HFFc6 (cell line): Measurements from ENCODE around the gene B4GAT1. TPM values are rescaled to one million over a fixed set of nuclear protein-coding genes. Genes with fewer than 3 reads are reported as not detected.

Source experiments
- DNase-seq: peaks from one replicate; pipeline ENCODE4 v3.0.0-alpha.2; 2018
- H3K27ac Mint-ChIP-seq: 2 replicates; pipeline ENCODE4 v1.8.0; 2020; ENCODE audit warnings: mild to moderate bottlenecking, mixed read lengths
- H3K27me3 Mint-ChIP-seq: 2 replicates; pipeline ENCODE4 v1.8.0; 2021; ENCODE audit warnings: mild to moderate bottlenecking, moderate library complexity, mixed read lengths; ENCODE audit not compliant: insufficient read depth
- H3K36me3 Mint-ChIP-seq: 2 replicates; pipeline ENCODE4 v1.8.0; 2021; ENCODE audit warnings: low read depth, mixed read lengths
- H3K4me1 Mint-ChIP-seq: 2 replicates; pipeline ENCODE4 v1.8.0; 2020; ENCODE audit warnings: low read depth, mixed read lengths
- H3K4me3 Mint-ChIP-seq: 2 replicates; pipeline ENCODE4 v1.8.0; 2020; ENCODE audit warnings: mild to moderate bottlenecking, moderate library complexity, mixed read lengths
- H3K9me3 Mint-ChIP-seq: 2 replicates; pipeline ENCODE4 v1.8.0; 2020; ENCODE audit warnings: mild to moderate bottlenecking, mixed read lengths
- CTCF ChIP-seq: fragments of 200-600 bp; sonication (generic); IDR thresholded peaks from 2 replicates; pipeline ENCODE4 v1.5.0; 2021; ENCODE audit warnings: antibody characterized with exemption, mild to moderate bottlenecking
- total RNA-seq, 6 experiments: library from RNA; stranded (reverse); fragmentation: NEBNext Ultra II Directional; extraction: Animal tissue kit (Norgen Biotek cat#: 25700); gene quantifications; 2 replicates in 1 of 6; 3 replicates in 5 of 6; pipeline ENCODE4 v1.2.3, GENCODE V29; 2021

B4GAT1 gene
- total RNA-seq, 6 experiments from 2014 or later, result 21.5 to 26.4 (median 24.3) TPM

- Mint-ChIP-seq H3K9me3 (no peaks in the 10 kb centered on the region), H3K36me3 (peaks cover 27% of the 10 kb centered on the region), H3K4me3 (no peak overlapping the region; the same call in 1 of the 2 replicates), H3K27ac (peak overlapping the region; percentile 95; the same call in 1 of the 2 replicates), H3K27me3 (peaks cover 8% of the 10 kb centered on the region), H3K4me1 (peaks cover 71% of the 10 kb centered on the region)
- DNase-seq, result no peak
- no peak for TF ChIP-seq CTCF
These were observed 5.8 kb downstream of the B4GAT1 start for GRCh38 chr11:66341502-66342126.

- Mint-ChIP-seq H3K27ac (peak overlapping the region; percentile 48; the same call in 1 of the 2 replicates), H3K4me1 (peaks cover 73% of the 10 kb centered on the region), H3K4me3 (no peak overlapping the region), H3K9me3 (no peaks in the 10 kb centered on the region), H3K36me3 (peaks cover 27% of the 10 kb centered on the region), H3K27me3 (peaks cover 12% of the 10 kb centered on the region)
- TF ChIP-seq CTCF, result no peak
- no peak for DNase-seq
These were observed 6.6 kb downstream of the B4GAT1 start for GRCh38 chr11:66340596-66341501.

DNA sequence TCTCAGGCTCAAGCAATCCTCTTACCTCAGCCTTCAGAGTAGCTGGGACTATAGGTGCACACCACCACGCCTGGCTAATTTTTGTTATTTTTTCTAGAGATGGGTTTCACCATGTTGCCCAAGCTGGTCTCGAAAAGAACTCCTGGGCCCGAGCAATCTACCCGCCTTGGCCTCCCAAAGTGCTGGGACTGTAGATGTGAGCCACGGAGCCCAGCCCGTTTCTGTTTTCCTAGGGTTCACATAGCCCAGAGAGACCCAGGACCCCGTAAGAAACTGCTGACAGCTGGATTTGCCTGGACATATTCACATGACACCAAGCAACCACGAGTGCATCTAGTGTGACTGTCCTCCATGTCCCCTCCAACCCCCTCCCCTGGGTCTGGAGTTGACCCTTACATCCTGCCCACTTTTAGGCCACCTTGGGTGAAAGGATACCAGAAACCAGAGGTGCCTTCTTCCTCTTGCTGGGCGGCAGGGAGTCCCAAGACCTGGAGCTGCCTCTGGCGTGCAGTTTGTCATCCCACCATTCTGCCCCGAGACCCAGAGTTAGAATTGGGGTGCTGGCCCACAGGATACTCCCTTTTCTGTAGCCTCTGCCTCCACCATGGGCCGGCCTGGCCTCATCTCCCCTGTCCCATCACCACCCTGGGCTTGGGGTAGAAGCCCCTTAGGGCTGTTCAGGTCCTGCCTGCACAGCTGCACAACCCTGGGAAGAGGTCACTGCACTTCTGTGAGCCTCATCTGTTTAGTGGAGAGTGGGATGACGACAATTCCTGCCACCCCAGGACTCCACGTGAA is 7.5 kb downstream of the B4GAT1 start:
- Mint-ChIP-seq H3K4me3 (no peak overlapping the region), H3K27me3 (peaks cover 12% of the 10 kb centered on the region), H3K27ac (peak overlapping the region; percentile 66), H3K36me3 (peaks cover 34% of the 10 kb centered on the region), H3K9me3 (no peaks in the 10 kb centered on the region), H3K4me1 (peaks cover 64% of the 10 kb centered on the region)
- TF ChIP-seq CTCF, result no peak
- DNase-seq, result no peak

GRCh38 chr11:66339162-66339675 is 8.2 kb downstream of the B4GAT1 start:
- H3K27ac Mint-ChIP-seq, result peak overlapping the region; percentile 66
- DNase-seq, result peak; percentile 56
- peaks cover 34% of the 10 kb centered on the region for H3K36me3 Mint-ChIP-seq
- TF ChIP-seq CTCF, result no peak
- H3K9me3 Mint-ChIP-seq, result no peaks in the 10 kb centered on the region
- H3K4me1 Mint-ChIP-seq, result peaks cover 60% of the 10 kb centered on the region
- H3K27me3 Mint-ChIP-seq, result peaks cover 13% of the 10 kb centered on the region
- H3K4me3 Mint-ChIP-seq, result peak overlapping the region; percentile 18; the same call in 1 of the 2 replicates
